KMS-11 (cell line): ENCODE data around the gene DMD.

ENCODE experiments used
- H2AFZ ChIP-seq: fragments of 200-600 bp; sonication (generic); 2 replicates; pipeline ENCODE4 v1.6.1; 2016; ENCODE audit warnings: antibody characterized with exemption, mixed run types, low read depth
- H3K27ac ChIP-seq: fragments of 200-600 bp; sonication (generic); 2 replicates; pipeline ENCODE4 v1.6.1; 2016; ENCODE audit warnings: mild to moderate bottlenecking, mixed run types
- H3K27me3 ChIP-seq: fragments of 200-600 bp; sonication (generic); 2 replicates; pipeline ENCODE4 v1.6.1; 2017; ENCODE audit warnings: mild to moderate bottlenecking, low read depth, mixed run types, moderate library complexity; ENCODE audit not compliant: insufficient read depth
- H3K36me3 ChIP-seq: fragments of 200-600 bp; sonication (generic); 2 replicates; pipeline ENCODE4 v1.6.1; 2017; ENCODE audit warnings: mild to moderate bottlenecking, mixed run types; ENCODE audit not compliant: insufficient read depth
- H3K4me1 ChIP-seq: fragments of 200-600 bp; sonication (generic); 2 replicates; pipeline ENCODE4 v1.6.1; 2016; ENCODE audit warnings: mild to moderate bottlenecking, low read depth, mixed run types; ENCODE audit not compliant: poor library complexity, severe bottlenecking
- H3K4me2 ChIP-seq: fragments of 200-600 bp; sonication (generic); 2 replicates; pipeline ENCODE4 v1.7.0; 2016; ENCODE audit warnings: mild to moderate bottlenecking, mixed run types
- H3K4me3 ChIP-seq: fragments of 200-600 bp; sonication (generic); IDR thresholded peaks from 2 replicates; pipeline ENCODE4 v1.6.1; 2017; ENCODE audit warnings: low read depth, low read length, mixed read lengths; ENCODE audit not compliant: insufficient read depth
- H3K79me2 ChIP-seq: fragments of 200-600 bp; sonication (generic); 2 replicates; pipeline ENCODE4 v1.6.1; 2016; ENCODE audit warnings: low read depth, mixed run types; ENCODE audit not compliant: insufficient read depth
- H3K9ac ChIP-seq: fragments of 200-600 bp; sonication (generic); 2 replicates; pipeline ENCODE4 v1.6.1; 2016; ENCODE audit warnings: mild to moderate bottlenecking, mixed run types
- H4K20me1 ChIP-seq: fragments of 200-600 bp; sonication (generic); 2 replicates; pipeline ENCODE4 v1.6.1; 2016; ENCODE audit warnings: mild to moderate bottlenecking, mixed run types; ENCODE audit not compliant: insufficient read depth
- CTCF ChIP-seq: fragments of 200-600 bp; sonication (generic); conservative IDR thresholded peaks from 2 replicates; pipeline ENCODE4 v1.6.1; 2017; ENCODE audit warnings: low read depth, mild to moderate bottlenecking, antibody characterized with exemption, low read length, moderate library complexity, mixed read lengths

Gene DMD

GRCh38 chrX:33160273-33160672 lies 51.1 kb downstream of the DMD start:
- Histone ChIP-seq H3K4me1 (no peaks in the 10 kb centered on the region), H2AFZ (no peak overlapping the region), H3K27ac (no peak overlapping the region), H4K20me1 (no peaks in the 10 kb centered on the region), H3K9ac (no peak overlapping the region), H3K4me2 (no peak overlapping the region), H3K27me3 (no peaks in the 10 kb centered on the region), H3K79me2 (no peaks in the 10 kb centered on the region), H3K4me3 (no peak overlapping the region), H3K36me3 (no peaks in the 10 kb centered on the region)
- TF ChIP-seq CTCF, result no peak

GRCh38 chrX:33156152-33156726 lies 55.1 kb downstream of the DMD start:
- Histone ChIP-seq H3K9ac (no peak overlapping the region), H3K4me1 (no peaks in the 10 kb centered on the region), H4K20me1 (no peaks in the 10 kb centered on the region), H3K79me2 (no peaks in the 10 kb centered on the region), H3K4me3 (no peak overlapping the region), H3K27ac (no peak overlapping the region), H3K27me3 (no peaks in the 10 kb centered on the region), H3K36me3 (no peaks in the 10 kb centered on the region), H3K4me2 (no peak overlapping the region), H2AFZ (no peak overlapping the region)
- no peak for TF ChIP-seq CTCF

GRCh38 chrX:33149580-33149979 lies 61.8 kb downstream of the DMD start:
- Histone ChIP-seq H3K27me3 (no peaks in the 10 kb centered on the region), H3K9ac (no peak overlapping the region), H3K27ac (no peak overlapping the region), H4K20me1 (no peaks in the 10 kb centered on the region), H3K4me1 (no peaks in the 10 kb centered on the region), H3K36me3 (no peaks in the 10 kb centered on the region), H3K4me2 (no peak overlapping the region), H3K79me2 (no peaks in the 10 kb centered on the region), H2AFZ (no peak overlapping the region), H3K4me3 (no peak overlapping the region)
- no peak for TF ChIP-seq CTCF

GRCh38 chrX:33149085-33149484 lies 62.3 kb downstream of the DMD start:
- Histone ChIP-seq H3K27me3 (no peaks in the 10 kb centered on the region), H3K9ac (no peak overlapping the region), H3K4me2 (no peak overlapping the region), H3K36me3 (no peaks in the 10 kb centered on the region), H3K27ac (no peak overlapping the region), H3K79me2 (no peaks in the 10 kb centered on the region), H3K4me1 (no peaks in the 10 kb centered on the region), H2AFZ (no peak overlapping the region), H3K4me3 (no peak overlapping the region), H4K20me1 (no peaks in the 10 kb centered on the region)
- TF ChIP-seq CTCF, result no peak
